HG03060 (cell line): Measurements from ENCODE around the gene IL15.
"Not testable (repeated sequence)": the region's sequence is repeated elsewhere in the genome, so short reads cannot be mapped to it uniquely, and the experiment has no call there.

Source experiments
- ATAC-seq: cut with Tn5 transposase; IDR thresholded peaks from one replicate; pipeline ENCODE4 v1.9.1; 2021; ENCODE audit warnings: low read depth, moderate number of reproducible peaks; ENCODE audit not compliant: unreplicated experiment

The IL15 gene

GRCh38 chr4:141636082-141636770 is at the start of gene IL15:
IL15 (plus strand) TSS chr4:141636583; CDS start chr4:141719465, 82,882 bp downstream.
- ATAC-seq: peak; percentile 30

- no peak for ATAC-seq
Measured at GRCh38 chr4:141587897-141588296, 48.5 kb upstream of the IL15 start.

- ATAC-seq: no peak
Measured at GRCh38 chr4:141595531-141595930, 40.9 kb upstream of the IL15 start.

GRCh38 chr4:141599853-141600252 is 36.5 kb upstream of the IL15 start:
- ATAC-seq: no peak

GRCh38 chr4:141604683-141605082 is 31.7 kb upstream of the IL15 start:
- ATAC-seq: not testable (repeated sequence)

GRCh38 chr4:141605425-141605856 is 30.9 kb upstream of the IL15 start:
- ATAC-seq: no peak

- ATAC-seq: no peak
Measured at GRCh38 chr4:141609243-141609642, 27.1 kb upstream of the IL15 start.

GRCh38 chr4:141610365-141610764 is 26.0 kb upstream of the IL15 start:
- ATAC-seq: no peak

- no peak for ATAC-seq
Measured at GRCh38 chr4:141614878-141615586, 21.4 kb upstream of the IL15 start.

- ATAC-seq: not testable (repeated sequence)
Measured at GRCh38 chr4:141615587-141615918, 20.8 kb upstream of the IL15 start.

- ATAC-seq: no peak
Measured at GRCh38 chr4:141620715-141621114, 15.7 kb upstream of the IL15 start.

- no peak for ATAC-seq
Measured at GRCh38 chr4:141625023-141625422, 11.4 kb upstream of the IL15 start.

- ATAC-seq: no peak
Measured at GRCh38 chr4:141630854-141631253, 5.5 kb upstream of the IL15 start.

GRCh38 chr4:141635736-141636081 is 674 bp upstream of the IL15 start:
- ATAC-seq: peak; percentile 46

- peak; percentile 30 for ATAC-seq
Measured at GRCh38 chr4:141636771-141637460, 533 bp downstream of the IL15 start.

GRCh38 chr4:141637565-141637964 is 1.2 kb downstream of the IL15 start:
- no peak for ATAC-seq

GRCh38 chr4:141638230-141638629 is 1.8 kb downstream of the IL15 start:
- ATAC-seq: no peak

GRCh38 chr4:141640696-141641095 is 4.3 kb downstream of the IL15 start:
- no peak for ATAC-seq

- no peak for ATAC-seq
Measured at GRCh38 chr4:141642063-141642462, 5.7 kb downstream of the IL15 start.

GRCh38 chr4:141642711-141643110 is 6.3 kb downstream of the IL15 start:
- no peak for ATAC-seq

GRCh38 chr4:141643557-141643956 is 7.2 kb downstream of the IL15 start:
- ATAC-seq: peak; percentile 37
